Duodenal mucosa (tissue), 2 donors: ENCODE data around the gene DHX34.

Source experiments
- H3K27ac ChIP-seq: one replicate; pipeline ENCODE4 v1.7.0; 2013; ENCODE audit warnings: low read depth, low read length
- H3K27me3 ChIP-seq, 2 donors: one replicate each; pipeline ENCODE4 v1.7.0; 2013; ENCODE audit warnings: low read length in 2 of 2, control low read depth in 1 of 2; ENCODE audit not compliant: insufficient read depth in 2 of 2, control insufficient read depth in 1 of 2
- H3K36me3 ChIP-seq, 2 donors: one replicate each; pipeline ENCODE4 v1.7.0; 2013; ENCODE audit warnings: low read length in 2 of 2, control low read depth in 1 of 2; ENCODE audit not compliant: insufficient read depth in 2 of 2, control insufficient read depth in 1 of 2
- H3K4me1 ChIP-seq, 2 donors: one replicate each; pipeline ENCODE4 v1.7.0; 2013; ENCODE audit warnings: low read length in 2 of 2, control low read depth in 1 of 2; ENCODE audit not compliant: insufficient read depth in 2 of 2, control insufficient read depth in 1 of 2
- H3K4me3 ChIP-seq, 2 donors: one replicate each; pipeline ENCODE4 v1.7.0; 2013; ENCODE audit warnings: low read length in 2 of 2, low read depth in 1 of 2
- H3K9ac ChIP-seq, 2 donors: one replicate each; pipeline ENCODE4 v1.7.0; 2013; ENCODE audit warnings: low read length in 2 of 2, low read depth in 1 of 2
- H3K9me3 ChIP-seq, 2 donors: one replicate each; pipeline ENCODE4 v1.7.0; 2013; ENCODE audit warnings: low read length in 2 of 2, control low read depth in 1 of 2; ENCODE audit not compliant: control insufficient read depth in 1 of 2

DHX34 gene

DNA sequence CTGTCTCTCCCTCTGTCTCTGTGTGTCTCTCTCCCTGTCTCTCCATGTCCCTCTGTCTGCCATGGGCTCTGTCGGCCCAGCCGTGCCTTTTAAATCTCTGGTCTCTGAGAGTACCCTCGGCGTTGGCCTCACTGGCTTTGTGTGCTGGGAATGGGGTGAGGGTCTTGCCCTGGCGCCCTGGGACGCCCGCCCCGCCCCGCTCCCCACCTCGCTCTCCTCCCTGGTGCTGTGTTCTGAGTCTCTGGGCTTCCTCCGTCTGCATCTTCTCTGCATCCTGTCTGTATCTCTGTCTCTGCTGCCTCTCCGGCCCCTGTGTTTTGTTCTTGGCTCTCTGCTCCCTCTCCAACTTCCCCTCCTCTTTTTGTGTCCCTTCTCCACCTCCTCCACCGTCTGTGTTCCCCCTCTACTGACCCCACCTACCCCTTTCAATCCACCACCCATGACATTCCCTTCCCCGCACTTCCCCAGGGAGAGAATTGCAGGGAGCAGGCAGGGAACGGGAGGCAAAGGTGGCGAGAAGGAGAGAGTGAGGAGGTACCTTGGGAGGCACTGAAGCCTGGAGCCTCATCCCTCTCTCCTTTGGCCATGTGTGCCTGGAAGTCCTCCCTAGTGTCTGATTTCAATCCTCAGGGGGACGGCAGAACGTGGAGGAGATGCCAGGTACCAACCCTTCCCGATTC lies 74.2 kb downstream of the DHX34 start:
- Histone ChIP-seq H3K4me1 (peaks cover 6 to 14% of the 10 kb centered on the region in 2 donors), H3K36me3 (no peaks in the 10 kb centered on the region), H3K4me3 (no peak overlapping the region), H3K27me3 (peaks cover 47 to 56% of the 10 kb centered on the region in 2 donors), H3K9me3 (no peaks in the 10 kb centered on the region), H3K27ac (no peak overlapping the region), H3K9ac (no peak overlapping the region)

DNA sequence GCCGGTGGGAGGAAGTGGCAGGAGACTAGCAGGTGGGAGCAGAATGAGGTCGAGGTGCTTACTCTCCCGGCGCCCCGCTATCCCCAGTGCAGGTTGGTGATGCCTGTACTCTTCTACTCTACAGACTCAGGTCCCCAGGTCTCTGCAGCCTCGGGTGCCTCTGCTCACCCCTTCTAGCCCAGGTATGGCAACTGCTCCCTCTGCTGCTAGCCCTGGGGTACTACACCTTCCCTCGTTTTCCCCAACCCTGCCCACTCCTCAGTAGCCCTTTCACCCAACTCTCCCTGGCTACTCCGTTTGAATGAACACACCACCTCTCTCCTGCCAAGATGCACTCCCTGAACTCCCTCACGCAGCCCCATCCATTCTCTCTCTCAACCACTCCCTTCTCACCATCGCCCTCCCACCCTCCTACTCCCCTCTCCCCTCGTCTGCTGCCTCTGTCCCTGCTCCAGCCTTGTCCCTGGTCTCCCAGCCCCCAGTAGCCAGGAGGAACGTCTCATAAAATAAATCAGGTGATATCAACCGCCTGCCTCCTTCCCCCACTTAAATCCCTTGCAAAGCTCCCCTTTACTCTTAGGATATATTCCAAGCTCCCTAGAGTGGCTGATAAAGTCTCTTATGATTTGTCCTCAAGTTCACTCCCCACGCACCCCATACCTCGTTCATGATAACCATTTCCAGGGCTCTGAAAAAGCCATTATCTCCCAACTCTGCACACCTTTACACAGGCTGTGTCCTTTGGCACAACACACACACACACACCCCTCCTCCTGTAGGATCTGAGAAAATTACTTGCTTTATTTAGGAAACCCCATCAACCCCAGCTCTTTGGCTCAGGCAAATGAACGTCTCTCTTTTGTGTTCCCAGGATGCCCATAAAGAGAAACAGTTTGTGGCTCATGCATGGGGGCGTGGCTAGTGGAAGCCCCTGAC lies 78.4 kb downstream of the DHX34 start:
- Histone ChIP-seq H3K9me3 (no peaks in the 10 kb centered on the region), H3K4me3 (peak overlapping the region in 1 of 2 donors; percentile 2), H3K27me3 (peaks cover 31 to 44% of the 10 kb centered on the region in 2 donors), H3K9ac (no peak overlapping the region), H3K27ac (peak overlapping the region; percentile 22), H3K36me3 (no peaks in the 10 kb centered on the region), H3K4me1 (peaks cover 10 to 26% of the 10 kb centered on the region in 2 donors)

DNA sequence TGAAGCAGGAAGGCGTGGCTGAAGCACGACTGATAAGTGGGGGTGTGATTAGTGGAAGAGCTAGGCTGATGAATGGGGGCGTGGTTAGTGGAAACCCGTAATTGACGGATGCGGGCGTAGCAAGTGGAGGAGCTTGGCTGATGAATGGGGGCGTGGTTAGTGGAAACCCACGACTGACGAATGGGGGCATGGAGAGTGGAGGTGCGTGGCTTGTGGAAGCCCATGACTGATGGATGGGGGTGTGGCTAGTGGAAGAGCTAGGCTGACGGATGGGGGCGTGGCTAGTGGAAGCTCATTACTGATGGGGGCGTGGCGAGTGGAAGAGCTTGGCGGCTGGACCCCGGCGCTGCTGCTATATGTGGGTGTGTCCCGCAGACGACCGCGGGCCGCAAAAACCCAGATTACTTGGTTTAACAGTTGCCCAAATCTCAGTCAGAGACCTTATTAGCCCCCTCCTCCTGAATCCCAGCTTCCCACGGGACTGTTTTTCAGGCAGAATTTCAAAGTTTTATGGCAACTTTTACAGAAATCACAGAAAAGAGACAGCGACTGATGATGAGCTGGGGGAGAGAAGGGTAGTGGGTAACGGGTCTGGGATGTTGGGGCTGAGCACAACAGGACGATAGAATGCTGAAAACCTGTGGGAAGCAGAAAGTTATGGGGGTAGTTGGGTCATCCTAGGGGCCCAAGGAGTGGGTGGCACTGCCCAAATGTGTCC lies 79.2 kb downstream of the DHX34 start:
- H3K36me3 ChIP-seq = no peaks in the 10 kb centered on the region
- no peak overlapping the region for H3K27ac ChIP-seq
- no peaks in the 10 kb centered on the region for H3K9me3 ChIP-seq
- no peak overlapping the region for H3K9ac ChIP-seq
- H3K27me3 ChIP-seq = peaks cover 26 to 36% of the 10 kb centered on the region in 2 donors
- peaks cover 10 to 26% of the 10 kb centered on the region in 2 donors for H3K4me1 ChIP-seq
- H3K4me3 ChIP-seq = peak overlapping the region in 1 of 2 donors; percentile 2

DNA sequence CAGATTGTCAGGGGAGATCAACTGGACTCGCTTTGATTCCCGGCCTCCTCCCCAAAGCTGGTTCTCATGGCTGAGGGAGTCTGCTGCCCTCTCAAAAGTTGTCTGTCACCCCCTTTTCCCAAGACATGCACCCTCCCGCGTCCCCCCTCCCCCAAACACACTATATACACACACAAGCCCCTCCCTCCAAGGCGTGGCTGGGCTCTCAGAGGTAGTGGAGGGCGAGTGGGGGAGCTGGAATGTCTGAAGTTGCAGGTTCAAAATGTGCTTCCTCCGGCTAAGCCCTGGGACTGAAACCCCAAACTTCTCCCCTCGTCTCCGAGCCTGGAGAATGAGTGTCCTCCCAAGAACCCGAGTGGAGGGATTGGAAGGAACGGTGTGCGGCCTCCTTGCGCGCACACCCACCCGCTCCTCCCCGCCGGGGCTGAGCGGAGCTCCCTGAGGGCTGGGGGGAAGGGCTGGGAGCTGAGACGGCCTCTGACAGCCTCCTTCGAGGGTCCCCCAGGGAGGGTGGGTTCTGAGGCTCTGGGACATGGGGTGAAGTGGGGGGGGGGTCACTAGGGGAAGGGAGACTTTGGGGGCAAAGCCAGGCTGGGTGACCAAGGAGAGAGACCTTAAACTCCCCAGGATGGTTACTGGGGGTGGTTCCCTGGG lies 80.2 kb downstream of the DHX34 start:
- H3K4me1 ChIP-seq = peaks cover 10 to 26% of the 10 kb centered on the region in 2 donors
- H3K36me3 ChIP-seq = no peaks in the 10 kb centered on the region
- no peaks in the 10 kb centered on the region for H3K9me3 ChIP-seq
- H3K9ac ChIP-seq = no peak overlapping the region
- H3K27ac ChIP-seq = no peak overlapping the region
- H3K27me3 ChIP-seq = peaks cover 23 to 33% of the 10 kb centered on the region in 2 donors
- H3K4me3 ChIP-seq = no peak overlapping the region

DNA sequence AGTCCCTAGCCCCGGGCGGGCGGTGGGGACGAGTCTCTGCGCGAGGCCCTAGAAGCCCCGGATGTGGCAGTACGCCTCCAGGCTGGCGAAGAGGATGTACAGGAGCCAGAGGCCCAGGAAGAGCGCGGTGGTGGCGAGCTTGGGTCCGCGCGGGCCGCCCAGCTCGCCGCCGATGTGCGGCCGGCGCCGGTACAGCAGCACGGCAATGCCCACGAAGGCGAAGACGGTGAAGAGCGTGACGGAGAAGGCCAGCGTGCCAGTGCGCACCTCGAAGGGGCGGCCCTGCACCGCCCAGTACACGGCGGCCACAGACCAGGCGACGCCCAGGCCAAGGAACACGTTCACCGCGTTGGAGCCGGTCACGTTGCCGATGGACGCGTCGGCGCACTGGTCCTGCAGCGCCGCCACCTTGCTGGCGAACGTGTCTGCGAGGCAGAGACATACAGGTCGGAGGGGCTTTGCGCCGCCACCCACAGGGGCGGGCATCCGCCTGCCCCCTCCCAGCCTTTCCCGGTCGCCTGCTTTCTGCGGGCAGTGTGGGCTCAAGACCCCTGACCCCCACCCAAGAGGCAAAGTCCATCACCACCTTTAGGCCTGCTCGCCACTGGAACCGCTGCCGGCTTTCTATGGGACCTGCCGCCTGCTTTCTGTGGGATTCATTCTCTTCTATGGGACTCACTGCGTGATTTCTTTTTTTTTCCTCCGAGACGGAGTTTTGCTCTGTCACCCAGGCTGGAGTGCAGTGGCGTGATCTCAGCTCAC lies 81.1 kb downstream of the DHX34 start:
- H3K4me3 ChIP-seq = peak overlapping the region in 1 of 2 donors; percentile 51
- peak overlapping the region in 1 of 2 donors; percentile 18 for H3K9ac ChIP-seq
- H3K27ac ChIP-seq = no peak overlapping the region
- H3K9me3 ChIP-seq = no peaks in the 10 kb centered on the region
- no peaks in the 10 kb centered on the region for H3K36me3 ChIP-seq
- peaks cover 26 to 34% of the 10 kb centered on the region in 2 donors for H3K27me3 ChIP-seq
- H3K4me1 ChIP-seq = peaks cover 10 to 26% of the 10 kb centered on the region in 2 donors

DNA sequence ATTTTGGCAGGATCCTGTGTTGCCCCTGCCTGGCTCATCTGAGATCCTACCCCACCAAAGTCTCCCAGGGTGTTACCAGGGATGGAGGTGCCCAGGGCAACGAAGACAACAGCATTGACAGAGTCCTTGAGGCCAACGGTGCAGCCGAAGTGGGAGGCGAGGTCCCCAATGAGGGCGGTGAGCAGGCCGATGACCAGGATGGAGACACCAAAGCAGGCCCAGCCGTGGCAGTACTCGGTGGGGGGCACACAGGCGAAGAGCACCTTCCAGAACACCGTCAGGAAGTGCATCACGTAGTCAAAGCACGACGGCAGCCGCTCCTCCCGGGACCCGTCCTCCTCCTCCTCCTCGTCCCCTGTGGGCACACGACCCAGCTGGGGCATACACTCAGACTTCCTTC lies 83.0 kb downstream of the DHX34 start:
- H3K36me3 ChIP-seq = no peaks in the 10 kb centered on the region
- no peaks in the 10 kb centered on the region for H3K9me3 ChIP-seq
- no peak overlapping the region for H3K9ac ChIP-seq
- H3K4me3 ChIP-seq = no peak overlapping the region
- H3K27me3 ChIP-seq = peaks cover 34% of the 10 kb centered on the region in 2 donors
- no peak overlapping the region for H3K27ac ChIP-seq
- H3K4me1 ChIP-seq = peaks cover 9 to 25% of the 10 kb centered on the region in 2 donors
